GM12892 (cell line): ENCODE results near the gene CAPN5.
A peak's percentile ranks its signal among the peaks of the same experiment; 100 is the strongest.

Experiments used
- DNase-seq: peaks from one replicate; pipeline ENCODE4 v3.0.0; 2011; ENCODE audit not compliant: insufficient read length
- FAIRE-seq: peaks from 2 replicates; lab custom pipeline; 2011; peaks lifted over from hg19 to GRCh38; lab: Jason Lieb, UNC
- POLR2A ChIP-seq: IDR thresholded peaks from 2 replicates; pipeline ENCODE4 v1.6.1; 2011; ENCODE audit warnings: low read depth, low read length, control low read depth
- POLR2AphosphoS5 ChIP-seq: IDR thresholded peaks from 2 replicates; pipeline ENCODE4 v1.6.1; 2011; ENCODE audit warnings: low read depth, low read length, control low read depth
- TAF1 ChIP-seq: IDR thresholded peaks from 2 replicates; pipeline ENCODE4 v1.6.1; 2011; ENCODE audit warnings: low read depth, mild to moderate bottlenecking, control low read depth, low read length, borderline replicate concordance

The CAPN5 gene

DNA sequence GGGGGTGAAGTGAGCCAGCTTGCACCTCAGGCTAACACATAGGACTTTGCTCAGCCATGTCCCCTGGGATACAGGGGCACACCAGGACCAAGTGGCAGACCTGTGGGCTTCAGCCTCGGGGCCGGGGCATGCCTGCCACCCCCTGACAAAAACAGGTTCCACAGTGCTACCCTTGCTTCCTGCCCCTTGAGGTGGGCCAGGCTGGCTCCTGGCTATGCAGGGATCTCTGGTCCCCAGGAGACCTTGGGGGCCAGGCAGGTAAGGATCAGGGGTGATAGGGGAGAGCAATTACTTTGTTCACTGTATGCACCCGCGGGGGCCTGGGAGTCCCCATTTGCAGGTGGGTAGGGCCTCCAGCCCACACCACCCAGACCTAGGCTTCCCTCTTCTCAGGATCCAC, 58.9 kb downstream of the CAPN5 start:
- TF ChIP-seq TAF1 = no peak
- no peak for TF ChIP-seq POLR2A
- no peak for TF ChIP-seq POLR2AphosphoS5
- DNase-seq = no peak
- no peak for FAIRE-seq

DNA sequence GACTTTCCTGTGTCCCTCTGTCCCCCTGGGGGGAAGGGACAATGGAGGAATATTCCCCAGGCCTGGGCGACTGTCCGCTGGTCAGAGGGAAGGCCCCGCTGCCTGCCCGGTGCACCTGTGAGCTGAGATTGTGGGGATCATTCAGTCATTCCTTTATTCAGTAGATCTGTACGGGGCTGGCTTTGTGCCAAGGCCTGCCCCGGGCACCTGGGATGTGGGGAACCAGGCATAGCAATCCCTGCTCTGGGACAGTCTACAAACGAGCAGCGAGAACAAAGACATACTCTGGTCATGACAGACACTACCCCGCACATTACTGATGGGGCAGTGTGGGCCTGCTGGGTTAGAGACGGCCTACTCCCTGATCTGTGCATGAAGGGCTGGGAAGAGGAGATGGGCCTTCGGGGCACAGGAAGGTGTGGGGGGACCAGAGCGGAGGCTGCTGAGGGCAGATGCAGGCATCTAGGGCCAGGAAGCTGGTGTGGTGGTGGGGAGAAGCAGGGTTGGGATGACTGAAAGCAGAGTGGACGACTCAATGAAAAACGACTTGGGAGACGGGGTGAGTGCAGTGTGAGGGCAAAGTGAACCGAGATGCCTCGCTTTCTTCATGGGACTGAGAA, 59.5 kb downstream of the CAPN5 start:
- TF ChIP-seq POLR2A (no peak), TAF1 (no peak), POLR2AphosphoS5 (no peak)
- FAIRE-seq (no peak), DNase-seq (no peak)

GRCh38 chr11:77126861-77127234, 60.1 kb downstream of the CAPN5 start:
- DNase-seq = no peak
- TF ChIP-seq POLR2A (no peak), TAF1 (no peak), POLR2AphosphoS5 (no peak)
- no peak for FAIRE-seq

DNA sequence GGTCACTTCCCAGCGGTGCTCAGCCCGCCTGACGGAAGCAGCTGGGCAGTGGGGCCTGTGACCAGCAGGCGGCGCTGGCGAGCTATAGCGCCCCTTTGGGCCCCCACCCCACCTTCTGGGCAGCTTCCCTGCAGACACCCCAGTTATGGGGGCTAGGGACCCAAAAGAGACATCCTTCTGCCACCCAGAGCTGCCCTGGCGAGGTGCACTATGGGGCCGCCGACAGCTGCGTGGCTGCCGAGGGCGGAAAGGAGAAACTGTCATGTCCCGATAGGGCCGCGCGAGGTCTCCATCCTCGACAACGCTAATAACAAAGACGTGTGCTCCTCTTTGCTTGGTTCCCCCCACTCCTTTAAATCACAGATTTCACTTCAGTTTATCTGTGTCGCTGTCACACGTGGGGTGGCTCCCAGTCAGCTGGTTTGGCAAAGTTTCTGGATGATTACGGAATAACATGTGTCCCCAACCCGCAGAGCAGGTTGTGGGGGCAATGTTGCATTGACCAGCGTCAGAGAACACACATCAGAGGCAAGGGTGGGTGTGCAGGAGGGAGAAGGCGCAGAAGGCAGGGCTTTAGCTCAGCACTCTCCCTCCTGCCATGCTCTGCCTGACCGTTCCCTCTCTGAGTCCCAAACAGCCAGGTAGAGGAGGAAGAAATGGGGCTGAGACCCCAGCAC, 60.6 kb downstream of the CAPN5 start:
- TF ChIP-seq POLR2AphosphoS5 = no peak
- no peak for TF ChIP-seq TAF1
- no peak for TF ChIP-seq POLR2A
- peak; percentile 69 for DNase-seq
- peak; percentile 79 for FAIRE-seq

DNA sequence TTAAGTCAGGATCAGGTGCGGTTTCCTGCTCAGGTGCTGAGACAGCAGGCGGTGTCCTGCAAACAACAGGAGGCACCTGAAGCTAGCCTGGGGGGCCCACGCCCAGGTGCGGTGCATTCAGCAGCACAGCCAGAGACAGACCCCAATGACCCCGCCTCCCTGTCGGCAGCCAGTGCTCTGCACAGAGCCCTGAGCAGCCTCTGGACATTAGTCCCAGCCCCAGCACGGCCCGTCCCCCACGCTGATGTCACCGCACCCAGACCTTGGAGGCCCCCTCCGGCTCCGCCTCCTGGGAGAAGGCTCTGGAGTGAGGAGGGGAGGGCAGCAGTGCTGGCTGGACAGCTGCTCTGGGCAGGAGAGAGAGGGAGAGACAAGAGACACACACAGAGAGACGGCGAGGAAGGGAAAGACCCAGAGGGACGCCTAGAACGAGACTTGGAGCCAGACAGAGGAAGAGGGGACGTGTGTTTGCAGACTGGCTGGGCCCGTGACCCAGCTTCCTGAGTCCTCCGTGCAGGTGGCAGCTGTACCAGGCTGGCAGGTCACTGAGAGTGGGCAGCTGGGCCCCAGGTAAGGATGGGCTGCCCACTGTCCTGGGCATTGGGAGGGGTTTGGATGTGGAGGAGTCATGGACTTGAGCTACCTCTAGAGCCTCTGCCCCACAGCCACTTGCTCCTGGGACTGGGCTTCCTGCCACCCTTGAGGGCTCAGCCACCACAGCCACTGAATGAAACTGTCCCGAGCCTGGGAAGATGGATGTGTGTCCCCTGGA, 61.3 kb downstream of the CAPN5 start, which contains the start of gene MYO7A:
MYO7A (plus strand) TSS at position 327 of the 772 bp plus-strand sequence. CDS start 2,389 bp downstream, outside the sequence.
- no peak for DNase-seq
- FAIRE-seq = no peak
- no peak for TF ChIP-seq TAF1
- no peak for TF ChIP-seq POLR2A
- no peak for TF ChIP-seq POLR2AphosphoS5

GRCh38 chr11:77129069-77129841, 62.5 kb downstream of the CAPN5 start:
- no peak for FAIRE-seq
- no peak for DNase-seq
- TF ChIP-seq POLR2AphosphoS5 = no peak

DNA sequence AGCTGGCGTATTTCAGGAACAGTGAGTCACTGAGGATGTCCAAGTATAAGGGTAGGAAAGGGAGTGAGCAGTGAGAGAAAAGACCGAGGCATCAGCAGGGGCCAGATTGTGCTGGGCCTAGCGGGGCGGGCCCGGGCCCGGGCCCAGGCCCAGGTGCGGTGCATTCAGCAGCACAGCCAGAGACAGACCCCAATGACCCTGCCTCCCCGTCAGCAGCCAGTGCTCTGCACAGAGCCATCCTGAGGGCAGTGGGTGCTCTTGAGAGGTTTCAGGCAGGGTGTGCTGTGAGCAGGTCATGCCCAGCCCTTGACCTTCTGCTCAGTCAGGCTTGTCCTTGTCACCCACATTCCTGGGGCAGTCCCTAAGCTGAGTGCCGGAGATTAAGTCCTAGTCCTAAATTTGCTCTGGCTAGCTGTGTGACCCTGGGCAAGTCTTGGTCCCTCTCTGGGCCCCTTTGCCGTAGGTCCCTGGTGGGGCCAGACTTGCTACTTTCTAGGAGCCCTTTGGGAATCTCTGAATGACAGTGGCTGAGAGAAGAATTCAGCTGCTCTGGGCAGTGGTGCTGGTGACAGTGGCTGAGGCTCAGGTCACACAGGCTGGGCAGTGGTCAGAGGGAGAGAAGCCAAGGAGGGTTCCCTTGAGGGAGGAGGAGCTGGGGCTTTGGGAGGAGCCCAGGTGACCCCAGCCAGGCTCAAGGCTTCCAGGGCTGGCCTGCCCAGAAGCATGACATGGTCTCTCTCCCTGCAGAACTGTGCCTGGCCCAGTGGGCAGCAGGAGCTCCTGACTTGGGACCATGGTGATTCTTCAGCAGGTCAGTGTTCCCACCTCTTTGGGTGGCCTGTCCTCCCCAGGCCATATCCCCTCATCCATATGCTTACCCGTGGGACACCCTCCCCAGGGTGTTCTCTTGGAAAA, 63.3 kb downstream of the CAPN5 start:
- no peak for FAIRE-seq
- TF ChIP-seq POLR2AphosphoS5 (no peak), TAF1 (no peak), POLR2A (no peak)
- DNase-seq = no peak

GRCh38 chr11:77130763-77131513, 64.2 kb downstream of the CAPN5 start:
- DNase-seq (no peak), FAIRE-seq (no peak)
- TF ChIP-seq POLR2AphosphoS5 (no peak), TAF1 (no peak), POLR2A (no peak)

- no peak for FAIRE-seq
- no peak for DNase-seq
- TF ChIP-seq TAF1 (no peak), POLR2A (no peak), POLR2AphosphoS5 (no peak)
Measured at GRCh38 chr11:77131560-77131959, 64.8 kb downstream of the CAPN5 start.

DNA sequence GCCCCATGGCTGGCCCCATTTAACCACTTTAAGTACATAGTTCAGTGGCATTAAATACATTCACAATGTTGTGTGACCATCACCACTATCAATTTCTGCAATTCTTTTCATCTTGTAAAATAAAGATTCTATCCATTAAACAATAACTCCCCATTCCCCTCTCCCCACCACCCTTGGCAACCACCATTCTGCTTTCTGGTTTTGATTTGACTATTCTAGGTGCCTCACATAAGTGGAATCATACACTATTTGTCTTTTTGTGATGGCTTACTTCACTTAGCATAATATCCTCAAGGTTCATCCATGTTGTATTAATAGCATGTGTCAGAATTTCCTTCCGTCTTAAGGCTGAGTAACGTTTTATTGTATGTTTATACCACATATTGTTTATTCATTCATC, 68.3 kb downstream of the CAPN5 start:
- FAIRE-seq (no peak), DNase-seq (no peak)
- TF ChIP-seq TAF1 (no peak), POLR2A (no peak), POLR2AphosphoS5 (no peak)

- FAIRE-seq (no peak), DNase-seq (no peak)
- no peak for TF ChIP-seq POLR2AphosphoS5
- no peak for TF ChIP-seq TAF1
- no peak for TF ChIP-seq POLR2A
Measured at GRCh38 chr11:77136074-77136473, 69.3 kb downstream of the CAPN5 start.
